G401 (cell line): Measurements from ENCODE around the gene RMND5A. TPM values are rescaled to one million over a fixed set of nuclear protein-coding genes. Genes with fewer than 3 reads are reported as not detected.
A peak's percentile ranks its signal among the peaks of the same experiment; 100 is the strongest.

Experiments used
- DNase-seq: peaks from one replicate; pipeline ENCODE4 v3.0.0-alpha.2; 2015; ENCODE audit warnings: low spot score
- in situ Hi-C: cut with HindIII; loops from 2 replicates; pipeline ENCODE4 v1.10.0; 2016; ENCODE audit warnings: low sequenced_read_pairs, mixed read lengths
- total RNA-seq: library from RNA; depleted of rRNA; stranded (reverse); fragments of >200 nt; shearing (Covaris generic); gene quantifications from 2 replicates; pipeline ENCODE4 v1.2.3, GENCODE V29; 2014

The RMND5A gene
- total RNA-seq, 1 experiment from 2014 or later = 51.0 TPM

DNA sequence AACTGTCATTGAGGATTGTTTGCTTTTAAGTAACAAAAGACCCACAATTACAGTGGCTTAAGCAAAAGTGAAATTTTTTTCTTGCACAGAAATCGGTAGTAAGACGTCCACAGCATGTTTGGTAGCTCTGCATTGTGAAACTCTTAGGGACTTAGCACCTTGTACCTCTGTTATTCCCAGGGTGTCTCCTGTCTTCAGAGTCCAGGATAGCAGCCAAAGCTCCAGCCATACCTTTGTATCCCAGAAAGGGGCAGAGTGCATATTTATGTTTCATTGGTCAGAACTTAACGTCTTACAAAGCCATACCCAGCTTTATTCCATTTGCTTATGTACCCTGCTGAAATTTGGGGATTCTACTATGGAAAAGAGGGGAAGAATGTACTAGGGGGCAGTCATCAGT lies 32.8 kb downstream of the RMND5A start:
- DNase-seq = no peak
- in situ Hi-C loops = no loop called here

DNA sequence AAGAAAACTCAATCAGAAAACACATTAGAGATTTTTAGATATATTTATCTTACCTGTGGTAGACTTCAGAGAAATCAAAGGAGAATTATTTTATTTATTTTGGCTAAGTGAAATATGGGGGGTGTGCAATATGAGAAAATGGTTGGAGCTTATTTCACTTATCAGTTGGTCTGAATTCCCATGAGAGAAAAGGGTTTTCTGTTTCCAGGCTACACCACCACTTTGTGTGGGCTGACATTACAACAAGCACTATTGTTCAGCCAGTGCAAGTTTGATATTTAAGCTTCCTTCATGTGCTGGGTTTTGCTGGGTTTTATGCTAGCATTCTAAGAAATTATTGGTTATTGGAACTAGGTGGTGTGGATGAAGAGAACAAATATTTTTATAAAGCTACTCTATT lies 33.5 kb downstream of the RMND5A start:
- no peak for DNase-seq
- in situ Hi-C loops = no loop called here

- DNase-seq = no peak
- in situ Hi-C loops = no loop called here
Observed at GRCh38 chr2:86758405-86758804, 38.3 kb downstream of the RMND5A start.

GRCh38 chr2:86760371-86760770 lies 40.3 kb downstream of the RMND5A start:
- in situ Hi-C loops = no loop called here
- no peak for DNase-seq

DNA sequence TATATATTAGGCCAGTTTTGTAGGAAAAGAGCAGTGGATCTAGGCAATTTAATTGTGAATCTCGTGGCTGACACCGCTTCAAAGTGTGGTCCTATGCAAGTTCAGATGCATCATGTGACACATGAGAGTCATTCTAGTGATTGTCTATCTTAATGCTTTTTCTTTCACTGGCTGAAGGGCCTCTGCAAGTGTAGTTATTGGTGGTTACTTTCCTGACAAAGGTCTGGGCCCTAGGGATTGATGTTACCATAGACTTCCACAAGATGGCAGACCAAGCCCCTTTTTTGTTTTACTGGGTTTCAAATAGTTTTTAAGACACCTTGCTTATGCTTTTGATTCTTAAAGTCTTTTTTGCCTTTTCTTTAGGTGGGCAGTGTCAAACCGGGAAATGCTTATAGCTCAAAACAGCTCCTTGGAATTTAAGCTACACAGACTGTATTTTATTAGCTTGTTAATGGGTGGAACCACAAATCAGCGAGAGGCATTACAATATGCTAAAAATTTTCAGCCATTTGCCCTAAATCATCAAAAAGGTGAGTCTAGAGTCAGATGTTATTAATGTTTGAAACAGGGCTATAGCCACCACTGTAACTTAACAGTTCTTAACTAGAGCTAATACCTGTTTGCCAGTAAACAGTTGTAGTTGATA lies 44.7 kb downstream of the RMND5A start:
- peak; percentile 77 for DNase-seq

DNA sequence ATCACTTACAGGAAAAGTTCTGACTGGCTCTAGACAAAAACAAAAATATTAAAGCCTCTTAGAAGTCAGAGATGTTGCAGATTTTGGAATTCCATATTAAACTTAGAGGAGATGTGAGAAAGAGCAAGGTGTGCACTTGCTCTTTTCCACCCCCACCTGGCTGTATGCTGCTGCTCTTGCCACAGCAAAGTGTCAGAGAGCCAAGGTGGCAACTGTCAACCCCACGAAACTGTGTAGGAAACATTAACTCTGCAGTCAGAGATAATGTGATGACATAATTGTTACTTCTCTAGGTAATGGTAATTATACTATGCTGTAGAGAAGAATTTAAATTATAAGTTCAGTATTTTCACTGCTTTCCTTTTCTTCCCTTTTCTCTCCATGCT lies 45.2 kb downstream of the RMND5A start:
- in situ Hi-C loops = no loop called here
- no peak for DNase-seq

More for the DNA sequence above, 44.7 kb downstream of the RMND5A start:
- in situ Hi-C loops = no loop called here

DNA sequence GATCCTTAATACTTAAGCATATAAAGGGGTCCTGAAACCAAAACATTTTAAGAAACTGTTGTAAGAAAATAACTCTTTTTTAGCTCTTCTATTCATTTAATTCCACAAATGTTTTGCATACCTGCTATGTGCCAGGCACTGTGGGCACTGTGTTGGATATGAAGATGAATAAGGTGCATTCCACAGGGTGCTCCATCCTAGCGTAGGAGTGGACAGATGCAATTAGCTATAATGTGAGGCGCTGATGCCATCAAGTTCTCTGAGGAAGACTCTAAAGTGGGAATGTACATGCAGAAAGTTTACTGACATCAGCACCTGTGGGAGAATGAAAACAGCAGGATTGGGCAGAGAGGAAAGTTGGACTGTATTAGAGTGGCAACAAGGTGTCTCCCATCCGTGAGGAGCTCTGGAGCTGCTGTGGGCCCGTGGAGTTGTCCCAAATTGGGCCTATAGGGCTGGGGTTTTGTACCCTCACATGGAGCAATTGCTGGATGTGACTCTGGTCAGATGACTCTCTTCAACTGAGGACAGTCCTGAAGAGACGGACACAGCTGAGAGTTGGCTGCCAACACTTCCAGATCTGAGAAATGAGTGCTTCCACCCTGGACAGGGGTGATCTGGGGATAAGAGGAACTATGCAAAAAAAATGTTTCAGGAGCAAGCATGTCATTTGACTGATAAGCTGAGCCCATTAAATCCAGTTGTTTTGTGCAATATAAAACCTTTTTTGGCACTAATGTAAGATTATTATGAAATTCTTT lies 48.3 kb downstream of the RMND5A start:
- no peak for DNase-seq
- in situ Hi-C loops = no loop called here

DNA sequence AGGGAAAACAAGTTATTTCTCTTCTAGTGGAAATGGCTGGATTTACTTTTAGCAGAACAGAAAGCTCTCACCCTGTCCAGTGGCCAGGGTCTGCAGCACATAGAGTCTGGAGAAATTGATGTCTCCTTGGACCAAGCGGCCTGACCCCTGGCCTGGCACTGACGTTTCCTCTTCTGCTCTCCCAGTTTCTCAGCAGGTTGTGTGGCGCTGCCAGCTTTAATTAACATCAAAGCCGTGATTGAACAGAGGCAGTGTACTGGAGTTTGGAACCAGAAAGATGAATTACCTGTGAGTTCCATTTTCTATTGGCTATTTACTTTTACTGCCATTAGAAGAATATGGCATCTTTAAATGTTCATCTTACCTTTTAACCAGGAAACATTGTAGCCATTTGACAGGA lies 49.7 kb downstream of the RMND5A start:
- peak; percentile 67 for DNase-seq

GRCh38 chr2:86770816-86771301 lies 50.8 kb downstream of the RMND5A start:
- no peak for DNase-seq
- in situ Hi-C loops = no loop called here

More for the DNA sequence above, 49.7 kb downstream of the RMND5A start:
- in situ Hi-C loops = no loop called here

DNA sequence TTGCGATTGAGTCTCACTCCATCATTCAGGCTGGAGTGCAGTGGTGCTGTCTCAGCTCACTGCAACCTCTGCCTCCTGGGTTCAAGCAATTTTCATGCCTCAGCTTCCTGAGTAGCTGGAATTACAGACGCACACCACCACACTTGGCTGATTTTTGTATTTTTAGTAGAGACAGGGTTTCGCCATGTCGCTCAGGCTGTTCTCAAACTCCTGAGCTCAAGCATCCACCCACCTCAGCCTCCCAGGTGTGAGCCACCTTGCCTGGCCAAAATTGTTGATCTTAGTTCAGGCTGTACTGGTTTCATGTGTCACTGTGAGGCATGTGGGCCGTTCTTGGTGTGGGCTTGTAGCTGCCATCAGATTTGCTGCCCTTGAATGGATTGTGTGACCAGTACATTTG lies 52.5 kb downstream of the RMND5A start:
- in situ Hi-C loops = no loop called here
- DNase-seq = no peak

DNA sequence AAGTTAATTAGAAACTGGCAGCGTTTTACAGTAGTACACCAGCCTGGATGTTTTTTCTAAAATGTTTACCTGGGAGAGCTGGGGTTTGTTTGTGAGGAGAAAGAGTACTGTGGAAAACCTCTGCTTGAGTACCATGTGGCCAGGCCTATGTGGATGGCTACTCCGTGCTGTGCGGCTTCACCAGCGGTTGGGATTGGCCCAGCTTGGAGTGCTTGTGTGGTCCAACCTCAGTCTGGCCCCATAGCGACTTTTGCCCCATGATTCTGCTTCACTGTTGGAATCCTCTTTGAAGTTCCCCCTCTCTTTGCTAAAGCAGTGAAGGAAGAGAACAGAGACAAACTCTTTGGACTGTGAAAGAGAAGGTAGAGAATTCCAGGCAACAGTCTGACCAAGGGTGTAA lies 54.8 kb downstream of the RMND5A start:
- in situ Hi-C loops = no loop called here
- no peak for DNase-seq

GRCh38 chr2:86775338-86775737 lies 55.2 kb downstream of the RMND5A start:
- no peak for DNase-seq
- in situ Hi-C loops = no loop called here

- in situ Hi-C loops = no loop called here
- DNase-seq = no peak
Observed at GRCh38 chr2:86776532-86776931, 56.4 kb downstream of the RMND5A start.

- DNase-seq = no peak
- in situ Hi-C loops = no loop called here
Observed at GRCh38 chr2:86778957-86779356, 58.9 kb downstream of the RMND5A start.

- DNase-seq = no peak
- in situ Hi-C loops = no loop called here
Observed at GRCh38 chr2:86779971-86780370, 59.9 kb downstream of the RMND5A start.

- DNase-seq = no peak
- in situ Hi-C loops = no loop called here
Observed at GRCh38 chr2:86781363-86781762, 61.3 kb downstream of the RMND5A start.

DNA sequence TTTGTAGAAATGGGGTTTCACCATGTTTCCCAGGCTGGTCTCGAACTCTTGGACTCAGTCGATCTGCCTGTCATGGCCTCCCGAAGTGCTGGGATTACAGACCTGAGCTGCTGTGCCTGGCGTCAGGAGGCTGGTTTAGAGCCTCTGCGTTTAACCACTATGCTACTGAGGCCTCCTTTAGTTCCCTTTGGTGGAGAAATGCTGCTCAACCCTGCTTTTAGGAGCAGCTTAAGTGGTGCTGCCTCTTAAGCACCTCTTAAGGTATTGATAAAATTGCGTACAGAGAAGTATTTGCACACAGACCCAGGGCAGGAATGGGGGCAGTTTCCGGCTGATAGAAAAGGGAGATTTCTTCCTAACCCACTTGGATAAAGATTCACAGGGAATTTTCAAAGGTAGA lies 62.7 kb downstream of the RMND5A start:
- DNase-seq = no peak
- in situ Hi-C loops = no loop called here

- in situ Hi-C loops = no loop called here
- DNase-seq = no peak
Observed at GRCh38 chr2:86783615-86784339, 63.7 kb downstream of the RMND5A start.

- no peak for DNase-seq
- in situ Hi-C loops = no loop called here
Observed at GRCh38 chr2:86785456-86785855, 65.4 kb downstream of the RMND5A start.

DNA sequence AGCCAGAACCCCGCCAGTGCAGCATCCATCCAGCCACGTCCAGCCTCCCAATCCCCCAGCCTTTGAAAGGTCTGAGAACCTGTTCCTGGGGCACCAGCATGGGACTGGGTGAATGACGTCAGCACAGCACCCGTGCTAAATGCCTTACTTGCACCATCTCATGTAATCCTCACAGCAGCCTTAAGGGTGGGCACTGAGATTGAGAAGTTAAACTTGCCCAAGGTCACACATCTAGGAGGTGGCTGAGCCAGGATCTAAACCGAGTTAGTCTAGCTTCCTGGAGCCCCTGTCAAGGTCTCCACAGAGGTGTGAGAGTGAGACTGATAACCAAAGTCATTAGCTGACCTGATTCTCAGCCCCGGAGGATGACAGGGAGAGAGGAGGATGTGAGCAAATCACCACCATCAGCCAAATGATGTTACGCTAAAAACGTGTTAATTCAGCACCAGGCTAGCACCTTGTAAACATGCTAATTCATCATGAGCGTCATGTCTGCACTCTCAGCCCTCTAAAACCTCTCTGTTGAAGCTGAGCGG lies 66.0 kb downstream of the RMND5A start:
- no peak for DNase-seq
- in situ Hi-C loops = no loop called here
